Glomerular visceral epithelial cell (primary cell): Measurements from ENCODE around the gene APOE.
"Not testable (repeated sequence)": the region's sequence is repeated elsewhere in the genome, so short reads cannot be mapped to it uniquely, and the experiment has no call there.

ENCODE experiments used
- DNase-seq: peaks from one replicate; pipeline ENCODE4 v3.0.0-alpha.2; 2016; ENCODE audit errors: extremely low spot score

Gene APOE

DNA sequence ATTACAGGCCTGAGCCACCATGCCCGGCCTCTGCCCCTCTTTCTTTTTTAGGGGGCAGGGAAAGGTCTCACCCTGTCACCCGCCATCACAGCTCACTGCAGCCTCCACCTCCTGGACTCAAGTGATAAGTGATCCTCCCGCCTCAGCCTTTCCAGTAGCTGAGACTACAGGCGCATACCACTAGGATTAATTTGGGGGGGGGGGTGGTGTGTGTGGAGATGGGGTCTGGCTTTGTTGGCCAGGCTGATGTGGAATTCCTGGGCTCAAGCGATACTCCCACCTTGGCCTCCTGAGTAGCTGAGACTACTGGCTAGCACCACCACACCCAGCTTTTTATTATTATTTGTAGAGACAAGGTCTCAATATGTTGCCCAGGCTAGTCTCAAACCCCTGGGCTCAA is 4.2 kb downstream of the APOE start:
- no peak for DNase-seq

DNA sequence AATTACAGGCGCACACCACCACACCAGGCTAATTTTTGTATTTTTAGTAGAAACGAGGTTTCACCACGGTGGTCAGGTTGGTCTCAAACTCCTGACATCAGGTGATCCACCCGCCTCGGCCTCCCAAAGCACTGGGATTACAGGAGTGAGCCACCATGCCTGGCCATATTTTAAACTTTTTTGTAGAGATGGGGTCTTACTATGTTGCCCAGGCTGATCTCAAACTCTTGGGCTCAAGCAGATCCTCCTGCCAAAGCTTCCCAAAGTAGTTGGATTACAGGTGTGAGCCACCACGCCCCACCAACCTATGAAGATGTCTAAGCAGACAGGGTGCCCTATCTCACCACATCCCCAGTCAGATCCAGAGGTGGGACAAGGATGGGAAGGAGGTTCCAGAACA is 6.3 kb downstream of the APOE start:
- DNase-seq: not testable (repeated sequence)

DNA sequence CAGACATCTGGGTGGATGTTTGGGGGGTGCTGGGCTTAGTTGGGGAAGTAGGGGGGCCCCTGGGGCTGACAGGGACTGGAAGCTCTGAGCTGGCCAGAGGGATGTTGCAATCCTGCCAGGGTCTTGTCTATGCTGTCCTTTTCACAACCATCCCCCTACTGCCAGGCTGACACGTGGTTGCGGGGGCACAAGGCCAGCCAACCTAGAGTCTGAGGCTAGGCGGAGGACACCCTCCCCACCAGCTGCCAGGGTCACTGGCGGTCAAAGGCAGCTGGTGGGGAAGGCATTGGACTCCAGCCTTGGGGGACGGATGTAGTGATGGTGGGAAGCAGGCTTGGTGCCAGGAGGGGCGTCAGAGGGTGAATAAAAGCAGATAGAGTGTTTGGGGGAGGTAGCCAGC is 7.3 kb downstream of the APOE start:
- no peak for DNase-seq

- not testable (repeated sequence) for DNase-seq
Measured at GRCh38 chr19:44913512-44914432, 8.2 kb downstream of the APOE start.

GRCh38 chr19:44914433-44915206 is 9.0 kb downstream of the APOE start, which contains the start of gene APOC1:
Gene APOC1 (plus strand): TSS chr19:44914608. CDS start chr19:44914892, 284 bp downstream.
- peak; percentile 76 for DNase-seq

GRCh38 chr19:44924243-44924725 is 18.7 kb downstream of the APOE start:
- DNase-seq: no peak

GRCh38 chr19:44925114-44925891 is 19.7 kb downstream of the APOE start:
- peak; percentile 75 for DNase-seq

GRCh38 chr19:44926245-44927077 is 20.9 kb downstream of the APOE start:
- not testable (repeated sequence) for DNase-seq

DNA sequence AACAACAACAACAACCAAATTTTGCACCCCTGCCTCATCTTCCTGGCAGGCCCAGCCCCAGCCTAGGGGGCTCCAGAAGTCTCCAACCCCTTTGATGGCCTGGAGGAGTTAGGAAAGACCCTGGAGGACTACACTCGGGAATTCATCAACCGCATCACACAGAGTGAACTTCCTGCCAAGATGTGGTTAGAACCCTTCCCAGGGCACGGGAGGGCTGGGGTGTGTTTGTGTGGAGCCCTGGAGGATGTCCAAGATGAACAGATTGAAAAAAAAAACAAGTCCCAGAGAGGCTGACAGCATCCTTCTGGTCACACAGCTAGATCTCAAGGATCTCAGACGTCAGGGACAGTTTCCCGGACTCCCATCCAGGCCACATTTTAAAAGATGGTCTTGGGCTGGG is 22.1 kb downstream of the APOE start:
- DNase-seq: peak; percentile 62

DNA sequence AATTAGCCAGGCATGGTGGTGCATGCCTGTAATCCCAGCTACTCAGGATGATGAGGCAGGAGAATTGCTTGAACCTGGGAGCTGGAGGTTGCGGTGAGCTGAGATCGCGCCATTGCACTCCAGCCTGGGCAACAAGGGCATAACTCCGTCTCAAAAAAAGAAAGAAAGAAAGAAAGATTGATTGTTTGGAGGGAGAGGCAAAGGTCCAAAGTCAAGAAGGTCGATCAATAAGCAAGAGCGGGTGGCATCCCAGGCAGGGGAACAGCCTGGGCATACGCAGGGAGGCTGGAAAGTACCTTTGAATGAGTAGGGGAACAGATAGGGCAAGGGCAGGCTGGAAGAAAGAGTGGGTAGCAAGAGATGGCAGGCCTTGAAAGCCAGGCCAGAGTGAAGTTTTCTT is 24.5 kb downstream of the APOE start:
- no peak for DNase-seq

GRCh38 chr19:44931541-44931940 is 25.9 kb downstream of the APOE start:
- DNase-seq: no peak

DNA sequence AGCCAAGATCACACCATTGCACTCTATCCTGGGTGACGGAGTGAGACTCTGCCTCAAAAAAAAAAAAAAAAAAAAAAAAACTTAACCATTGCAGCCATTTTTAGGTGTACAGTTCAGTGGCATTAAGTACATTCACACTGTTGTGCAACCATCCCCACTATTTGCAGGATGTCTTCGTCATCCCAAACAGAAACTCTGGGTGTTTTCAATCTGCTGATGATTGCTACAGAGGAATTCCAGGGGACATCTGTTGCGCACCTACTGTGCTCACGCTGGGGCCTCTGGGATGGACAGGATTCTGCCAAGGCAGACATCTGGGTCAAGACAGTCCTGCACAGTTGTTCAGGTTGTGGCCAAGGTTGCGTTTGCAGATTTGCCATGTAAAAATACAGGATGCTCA is 34.1 kb downstream of the APOE start:
- no peak for DNase-seq

DNA sequence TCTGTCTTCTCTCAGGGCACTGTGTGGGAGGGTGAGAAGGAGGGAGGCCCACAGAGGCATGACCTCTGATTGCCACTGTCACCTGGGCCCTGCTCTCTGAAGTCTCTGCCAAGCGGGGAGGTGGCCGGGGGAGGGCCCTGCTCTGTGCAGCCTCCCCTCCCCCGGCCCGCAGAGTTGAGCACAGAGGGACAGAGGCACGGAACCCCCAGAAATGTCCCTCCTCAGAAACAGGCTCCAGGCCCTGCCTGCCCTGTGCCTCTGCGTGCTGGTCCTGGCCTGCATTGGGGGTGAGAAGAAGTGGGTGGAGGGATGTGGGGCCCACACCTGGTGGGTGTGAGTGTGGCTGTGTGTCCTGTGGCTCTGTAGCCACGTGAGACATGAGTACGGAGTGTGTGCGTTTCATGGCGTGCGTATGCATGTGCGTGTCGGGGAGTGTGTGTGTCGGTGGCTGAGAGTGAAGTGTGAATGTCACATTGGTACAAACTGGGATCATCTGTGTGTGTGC is 36.5 kb downstream of the APOE start, which contains the start of gene APOC4:
Gene APOC4, plus strand, starts transcription at position 171 of the 505 bp plus-strand sequence. Its CDS starts 41 bp downstream, at position 212.
- no peak for DNase-seq

GRCh38 chr19:44943801-44944249 is 38.2 kb downstream of the APOE start:
- DNase-seq: no peak

- no peak for DNase-seq
Measured at GRCh38 chr19:44947041-44947581, 41.5 kb downstream of the APOE start.

- DNase-seq: no peak
Measured at GRCh38 chr19:44948237-44948636, 42.6 kb downstream of the APOE start.

DNA sequence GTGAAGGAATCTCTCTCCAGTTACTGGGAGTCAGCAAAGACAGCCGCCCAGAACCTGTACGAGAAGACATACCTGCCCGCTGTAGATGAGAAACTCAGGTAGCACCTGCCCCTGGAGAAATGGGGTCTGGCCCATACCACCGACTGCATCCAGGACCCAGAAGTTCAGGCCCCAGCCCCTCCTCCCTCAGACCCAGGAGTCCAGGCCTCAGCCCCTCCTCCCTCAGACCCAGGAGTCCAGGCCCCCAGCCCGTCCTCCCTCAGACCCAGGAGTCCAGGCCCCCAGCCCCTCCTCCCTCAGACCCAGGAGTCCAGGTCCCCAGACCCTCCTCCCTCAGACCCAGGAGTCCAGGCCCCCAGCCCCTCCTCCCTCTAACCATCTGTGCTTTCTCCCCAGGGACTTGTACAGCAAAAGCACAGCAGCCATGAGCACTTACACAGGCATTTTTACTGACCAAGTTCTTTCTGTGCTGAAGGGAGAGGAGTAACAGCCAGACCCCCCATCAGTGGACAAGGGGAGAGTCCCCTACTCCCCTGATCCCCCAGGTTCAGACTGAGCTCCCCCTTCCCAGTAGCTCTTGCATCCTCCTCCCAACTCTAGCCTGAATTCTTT is 43.3 kb downstream of the APOE start:
- DNase-seq: no peak

DNA sequence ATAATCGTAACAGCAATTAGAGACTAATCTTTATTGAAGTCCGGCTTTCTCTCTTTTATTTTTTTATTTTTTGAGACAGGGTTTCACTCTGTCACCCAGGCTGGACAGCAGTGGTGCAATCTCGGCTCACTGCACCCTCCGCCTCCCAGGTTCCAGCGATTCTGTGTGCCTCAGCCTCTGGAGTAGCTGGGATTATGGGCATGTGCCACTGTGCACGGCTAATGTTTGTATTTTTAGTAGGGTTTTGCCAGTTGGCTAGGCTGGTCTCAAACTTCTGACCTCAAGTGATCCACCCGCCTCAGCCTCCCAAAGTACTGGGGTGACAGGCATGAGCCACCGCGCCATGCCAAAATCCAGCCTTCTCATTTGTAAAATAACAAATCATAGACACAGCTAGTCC is 44.0 kb downstream of the APOE start:
- no peak for DNase-seq
